HCT116 (cell line): ENCODE results near the gene GFI1. TPM values are rescaled to one million over a fixed set of nuclear protein-coding genes. Genes with fewer than 3 reads are reported as not detected.

Experiments used
- ATAC-seq: fragments of 200-7000 bp; cut with Tn5 transposase; 2 replicates; pipeline ENCODE4 v1.9.1; 2020; ENCODE audit warnings: mild to moderate bottlenecking, moderate library complexity
- BruUV-seq: library from RNA; stranded (reverse); fragments of 400-500 nt; replicated peaks from 2 replicates; lab custom pipeline; 2021; lab: Mats Ljungman, UMichigan
- CTCF ChIA-PET: fragments of 300-600 bp; sonication (Branson Sonifier 250); formaldehyde crosslinking; loops from one replicate; lab custom pipeline; 2021; ENCODE audit warnings: antibody characterized with exemption; lab: Charles Lee
- POLR2A ChIA-PET: fragments of 300-600, 350-600 bp; sonication (Branson Sonifier 250); formaldehyde crosslinking; loops from one replicate; lab custom pipeline; 2021; ENCODE audit warnings: antibody characterized with exemption; lab: Charles Lee
- RAD21 ChIA-PET, 2 experiments: fragments of 300-600 bp; sonication (Branson Sonifier 250); formaldehyde crosslinking; loops; one replicate each; lab custom pipeline; 2023; ENCODE audit warnings: low total read pairs in 2 of 2; ENCODE audit not compliant: uncharacterized antibody in 2 of 2, unreplicated experiment in 2 of 2, low non-redundant PET in 1 of 2; lab: Charles Lee
- DNase-seq: peaks from one replicate; pipeline ENCODE4 v3.0.0-alpha.2; 2010; ENCODE audit warnings: low read depth, low spot score
- H2AFZ ChIP-seq: fragments of 200-600 bp; shearing (Covaris generic), sonication (generic); 2 replicates; pipeline ENCODE4 v1.6.1; 2017; ENCODE audit warnings: low read depth, mixed run types, mixed read lengths, antibody characterized with exemption, low read length; ENCODE audit not compliant: poor library complexity, severe bottlenecking
- H3K27ac ChIP-seq: 2 replicates; pipeline ENCODE4 v1.5.1; 2012; ENCODE audit warnings: low read depth, low read length
- H3K27me3 ChIP-seq: fragments of 200-600 bp; sonication (generic); 2 replicates; pipeline ENCODE4 v1.6.1; 2016; ENCODE audit warnings: mixed run types, low read length, mixed read lengths; ENCODE audit not compliant: insufficient read depth
- H3K36me3 ChIP-seq, 2 experiments: fragments of 200-500 bp in 1 of 2; fragments of 200-600 bp in 1 of 2; sonication (Bioruptor generic) in 1 of 2; sonication (generic) in 1 of 2; 2 replicates each; pipeline versions ENCODE4 v1.5.1 to v1.6.1; 2014 to 2016; ENCODE audit warnings: low read length in 2 of 2, inconsistent platforms in 1 of 2, mixed read lengths in 1 of 2, mixed run types in 1 of 2; ENCODE audit not compliant: insufficient read depth in 2 of 2, control insufficient read depth in 1 of 2
- H3K4me1 ChIP-seq, 2 experiments: fragments of 200-600 bp in 1 of 2; sonication (generic) in 1 of 2; 2 replicates each; pipeline versions ENCODE4 v1.5.1 to v1.6.1; 2012 to 2017; ENCODE audit warnings: low read length in 2 of 2, inconsistent platforms in 1 of 2, mild to moderate bottlenecking in 1 of 2, mixed read lengths in 1 of 2, mixed run types in 1 of 2, moderate library complexity in 1 of 2; ENCODE audit not compliant: insufficient read depth in 2 of 2, control insufficient read depth in 1 of 2
- H3K4me2 ChIP-seq: fragments of 200-600 bp; sonication (generic); 2 replicates; pipeline ENCODE4 v1.6.1; 2017; ENCODE audit warnings: mixed run types, low read length, mixed read lengths
- H3K4me3 ChIP-seq, 2 experiments: fragments of 200-600 bp in 1 of 2; sonication (generic) in 1 of 2; replicated peaks in 1 of 2; 2 replicates each; pipeline ENCODE4 v1.5.1; 2011 to 2016; ENCODE audit warnings: low read length in 2 of 2, control low read depth in 1 of 2, low read depth in 1 of 2, mild to moderate bottlenecking in 1 of 2, mixed read lengths in 1 of 2, mixed run types in 1 of 2
- H3K79me2 ChIP-seq: fragments of 200-600 bp; sonication (generic); 2 replicates; pipeline ENCODE4 v1.6.1; 2017; ENCODE audit warnings: mild to moderate bottlenecking, mixed run types, low read length, moderate library complexity, mixed read lengths; ENCODE audit not compliant: insufficient read depth
- H3K9ac ChIP-seq: fragments of 200-600 bp; sonication (generic); 2 replicates; pipeline ENCODE4 v1.6.1; 2016; ENCODE audit warnings: low read length, mixed read lengths
- H3K9me2 ChIP-seq: fragments of 200-600 bp; sonication (generic), shearing (Covaris generic); 2 replicates; pipeline ENCODE4 v1.6.1; 2017; ENCODE audit warnings: mixed run types, mild to moderate bottlenecking, moderate library complexity; ENCODE audit not compliant: insufficient read depth
- H3K9me3 ChIP-seq, 2 experiments: fragments of 200-500 bp in 1 of 2; fragments of 200-600 bp in 1 of 2; sonication (Bioruptor generic) in 1 of 2; sonication (generic) in 1 of 2; 2 replicates each; pipeline ENCODE4 v1.6.1; 2014 to 2017; ENCODE audit warnings: low read length in 2 of 2, mixed read lengths in 2 of 2, inconsistent platforms in 1 of 2, low read depth in 1 of 2, mild to moderate bottlenecking in 1 of 2, mixed run types in 1 of 2, moderate library complexity in 1 of 2; ENCODE audit not compliant: control insufficient read depth in 1 of 2, insufficient read depth in 1 of 2
- H4K20me1 ChIP-seq: fragments of 200-600 bp; sonication (generic), shearing (Covaris generic); 2 replicates; pipeline ENCODE4 v1.6.1; 2017; ENCODE audit warnings: mixed run types, mild to moderate bottlenecking, moderate library complexity; ENCODE audit not compliant: insufficient read depth
- CBX3 ChIP-seq: IDR thresholded peaks from 2 replicates; pipeline ENCODE4 v1.6.1; 2012; ENCODE audit warnings: low read depth
- ELF1 ChIP-seq: IDR thresholded peaks from 2 replicates; pipeline ENCODE4 v1.6.1; 2012; ENCODE audit warnings: low read depth, borderline replicate concordance
- EZH2phosphoT487 ChIP-seq: fragments of 200-600 bp; IDR thresholded peaks from 2 replicates; pipeline ENCODE4 v1.6.1; 2018; ENCODE audit warnings: antibody characterized with exemption, borderline replicate concordance
- JUND ChIP-seq: IDR thresholded peaks from 2 replicates; pipeline ENCODE4 v1.6.1; 2012
- RAD21 ChIP-seq: IDR thresholded peaks from 2 replicates; pipeline ENCODE4 v1.6.1; 2012; ENCODE audit warnings: low read depth, mild to moderate bottlenecking
- SIN3A ChIP-seq: IDR thresholded peaks from 2 replicates; pipeline ENCODE4 v1.6.1; 2012; ENCODE audit warnings: low read depth
- SRF ChIP-seq: IDR thresholded peaks from 2 replicates; pipeline ENCODE4 v1.6.1; 2012; ENCODE audit warnings: low read depth
- TCF7L2 ChIP-seq: IDR thresholded peaks from 2 replicates; pipeline ENCODE4 v1.7.0; 2011; ENCODE audit warnings: borderline replicate concordance, inconsistent platforms; ENCODE audit not compliant: insufficient read depth, insufficient read length; ENCODE audit errors: extremely low read depth
- YY1 ChIP-seq: IDR thresholded peaks from 2 replicates; pipeline ENCODE4 v1.6.1; 2011; ENCODE audit warnings: low read length, low read depth, moderate library complexity, mild to moderate bottlenecking; ENCODE audit not compliant: insufficient replicate concordance; ENCODE audit errors: extremely low read depth
- ZNF274 ChIP-seq: fragments of 200-500 bp; sonication (Bioruptor generic); IDR thresholded peaks from 2 replicates; pipeline ENCODE4 v1.6.1; 2014; ENCODE audit warnings: mild to moderate bottlenecking, low read depth, low read length, inconsistent platforms
- intact Hi-C: fragments of 100-400 bp; cut with micrococcal nuclease; formaldehyde crosslinking; loops from 2 replicates; pipeline ENCODE4 v1.10.0; 2022
- total RNA-seq: library from RNA; stranded (reverse); gene quantifications from one replicate; pipeline ENCODE4 v1.2.1, GENCODE V29; 2021; ENCODE audit not compliant: unreplicated experiment
- TF ChIP-seq, protein P1 (sequence below): IDR thresholded peaks from 2 replicates; pipeline ENCODE4 v1.6.1; 2012
- TF ChIP-seq, protein P2 (sequence below): IDR thresholded peaks from 2 replicates; pipeline ENCODE4 v1.6.1; 2012

Gene GFI1
- total RNA-seq, 1 experiment from 2014 or later, result 8.1 TPM

DNA sequence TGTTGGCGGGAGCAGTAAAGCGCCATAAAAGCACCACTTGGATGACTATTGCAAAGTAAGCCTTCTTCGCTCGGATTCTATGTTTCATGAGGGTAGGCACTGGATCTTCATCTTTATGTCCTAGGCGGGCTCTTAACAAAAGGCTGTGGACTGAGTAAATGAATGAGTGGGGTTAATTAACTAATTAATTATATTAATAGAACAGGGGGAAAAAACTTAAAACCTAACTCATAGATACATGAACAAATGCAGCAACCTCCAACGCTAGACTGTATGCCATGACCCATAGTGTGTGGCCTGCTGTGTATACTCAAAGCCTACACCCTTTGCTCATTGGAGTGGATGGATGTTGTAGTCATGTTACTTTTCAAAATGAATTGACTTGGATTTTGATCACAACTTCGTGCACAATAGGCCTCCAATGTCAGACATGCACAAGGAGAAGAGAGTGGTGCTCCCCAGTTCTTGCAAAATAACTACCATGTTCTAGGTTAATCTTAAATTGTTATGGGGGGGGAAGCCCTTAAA lies 417 bp upstream of the GFI1 start:
- ChIA-PET RAD21 (no interaction called here), CTCF (interaction anchor here (1.1 kb wide), 1 partner anchor 177 kb away, joined by 6 read pairs; no protein-coding TSS in a partner anchor), POLR2A (no interaction called here)
- H3K9me3 ChIP-seq, result no peaks in the 10 kb centered on the region
- BruUV-seq, result no TSS peak
- H3K9me2 ChIP-seq, result no peaks in the 10 kb centered on the region
- no peak for ATAC-seq
- no peak overlapping the region for H3K27ac ChIP-seq
- H4K20me1 ChIP-seq, result no peaks in the 10 kb centered on the region
- intact Hi-C loops, result no loop called here
- no peak overlapping the region for H2AFZ ChIP-seq
- H3K4me2 ChIP-seq, result peak overlapping the region; percentile 99
- no peak for DNase-seq
- H3K4me1 ChIP-seq, result peaks cover 7 to 20% of the 10 kb centered on the region in 2 experiments
- peak overlapping the region; percentile 70 to 84; a peak in 3 of 4 replicates for H3K4me3 ChIP-seq
- no peak for TF ChIP-seq YY1
- TF ChIP-seq RAD21, result no peak
- no peak for TF ChIP-seq TCF7L2
- TF ChIP-seq ZNF274, result no peak
- TF ChIP-seq SRF, result no peak
- TF ChIP-seq, protein P1, sequence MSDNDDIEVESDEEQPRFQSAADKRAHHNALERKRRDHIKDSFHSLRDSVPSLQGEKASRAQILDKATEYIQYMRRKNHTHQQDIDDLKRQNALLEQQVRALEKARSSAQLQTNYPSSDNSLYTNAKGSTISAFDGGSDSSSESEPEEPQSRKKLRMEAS, result no peak
- no peak for TF ChIP-seq EZH2phosphoT487
- TF ChIP-seq, protein P2, sequence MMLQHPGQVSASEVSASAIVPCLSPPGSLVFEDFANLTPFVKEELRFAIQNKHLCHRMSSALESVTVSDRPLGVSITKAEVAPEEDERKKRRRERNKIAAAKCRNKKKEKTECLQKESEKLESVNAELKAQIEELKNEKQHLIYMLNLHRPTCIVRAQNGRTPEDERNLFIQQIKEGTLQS, result no peak
- no peak for TF ChIP-seq CBX3
- no peak for TF ChIP-seq ELF1
- no peak for TF ChIP-seq SIN3A
- TF ChIP-seq JUND, result no peak
- peak overlapping the region; percentile 65 for H3K9ac ChIP-seq
- H3K79me2 ChIP-seq, result no peaks in the 10 kb centered on the region
- H3K27me3 ChIP-seq, result no peaks in the 10 kb centered on the region
- H3K36me3 ChIP-seq, result no peaks in the 10 kb centered on the region
